ENCODE results near the gene DCUN1D3.
"Not testable (repeated sequence)": the region's sequence is repeated elsewhere in the genome, so short reads cannot be mapped to it uniquely, and the experiment has no call there.

The DCUN1D3 gene

DNA sequence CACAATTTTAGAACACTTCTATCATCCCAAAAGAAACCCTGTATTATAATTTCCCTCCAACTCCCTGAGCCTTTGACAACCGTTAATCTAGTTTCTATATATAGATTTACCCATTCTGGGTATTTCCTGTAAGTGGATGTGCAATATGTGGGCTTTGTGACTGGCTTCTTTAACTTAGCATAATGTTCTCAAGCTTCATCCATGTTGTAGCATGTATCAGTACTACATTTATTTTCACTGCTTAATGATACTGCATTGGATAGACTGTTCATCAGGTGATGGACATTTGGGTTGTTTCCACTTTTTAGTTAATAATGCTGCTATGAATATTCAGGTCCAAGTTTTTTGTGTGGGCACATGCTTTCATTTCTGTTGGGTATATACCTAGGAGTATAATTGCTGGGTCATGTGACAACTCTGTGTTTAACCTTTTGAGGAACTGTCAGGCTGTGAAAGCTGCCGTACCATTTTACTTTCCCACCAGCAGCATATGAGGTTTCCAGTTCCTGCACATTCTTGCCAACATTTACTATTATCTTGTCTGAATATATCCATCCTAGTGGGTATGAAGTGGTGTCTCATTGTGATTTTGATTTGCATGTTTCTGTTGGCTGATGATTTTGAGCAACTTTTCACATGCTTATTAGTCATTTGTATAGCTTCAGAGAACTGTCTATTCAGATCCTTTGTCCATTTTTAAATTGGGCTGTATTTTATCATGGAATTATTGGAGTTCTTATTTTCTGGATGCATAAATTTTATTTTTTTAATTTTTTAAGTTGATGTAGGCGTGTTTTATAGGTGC lies 77.4 kb downstream of the DCUN1D3 start:
- DNase-seq (ENCODE audit: low read depth): no peak

DNA sequence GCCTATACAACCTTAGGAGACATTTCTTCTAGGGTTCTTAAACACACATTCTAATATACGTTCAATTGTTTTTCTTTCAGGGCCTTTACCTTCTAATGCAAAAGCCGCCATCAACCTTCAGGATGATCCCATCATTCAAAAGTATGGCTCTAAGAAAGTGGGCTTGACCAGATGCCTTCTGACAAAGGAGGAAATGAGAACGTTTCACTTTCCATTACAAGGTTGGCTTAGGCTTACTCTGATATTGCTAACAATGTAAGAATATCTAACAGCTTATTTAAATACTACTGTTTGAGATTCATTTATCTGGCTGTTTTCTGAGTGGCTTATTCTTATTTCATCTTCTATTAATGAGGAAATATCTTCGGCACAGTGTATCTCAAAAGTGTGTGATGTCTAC lies 78.5 kb downstream of the DCUN1D3 start:
- no peak for DNase-seq (ENCODE audit: low read depth)

DNA sequence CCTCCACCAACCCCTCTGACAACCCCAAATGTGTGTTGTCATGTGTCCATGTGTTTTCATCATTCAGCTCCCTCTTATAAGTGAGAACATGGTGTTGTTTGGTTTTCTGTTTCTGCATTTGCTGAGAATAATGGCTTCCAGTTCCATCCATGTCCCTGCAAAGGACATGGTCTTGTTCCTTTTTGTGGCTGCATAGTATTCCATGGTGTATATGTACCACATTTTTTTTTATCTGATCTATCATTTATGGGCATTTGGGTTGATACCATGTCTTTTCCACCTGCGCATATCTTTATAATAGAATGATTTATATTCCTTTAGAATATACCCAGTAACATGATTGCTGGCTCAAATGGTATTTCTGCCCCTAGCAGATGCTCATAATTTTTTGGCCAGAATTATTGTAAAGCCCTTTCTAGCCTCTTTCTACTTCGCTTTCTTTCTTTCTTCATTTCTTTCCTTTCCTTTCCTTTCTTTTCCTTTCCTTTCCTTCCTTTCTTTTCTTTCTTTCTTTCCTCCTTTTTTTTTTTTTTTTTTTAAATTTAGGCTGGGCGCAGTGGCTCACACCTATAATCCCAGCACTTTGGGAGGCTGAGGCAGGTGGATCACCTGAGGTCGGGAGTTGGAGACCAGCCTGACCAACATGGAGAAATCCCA lies 81.1 kb downstream of the DCUN1D3 start:
- DNase-seq (ENCODE audit: low read depth): no peak

DNA sequence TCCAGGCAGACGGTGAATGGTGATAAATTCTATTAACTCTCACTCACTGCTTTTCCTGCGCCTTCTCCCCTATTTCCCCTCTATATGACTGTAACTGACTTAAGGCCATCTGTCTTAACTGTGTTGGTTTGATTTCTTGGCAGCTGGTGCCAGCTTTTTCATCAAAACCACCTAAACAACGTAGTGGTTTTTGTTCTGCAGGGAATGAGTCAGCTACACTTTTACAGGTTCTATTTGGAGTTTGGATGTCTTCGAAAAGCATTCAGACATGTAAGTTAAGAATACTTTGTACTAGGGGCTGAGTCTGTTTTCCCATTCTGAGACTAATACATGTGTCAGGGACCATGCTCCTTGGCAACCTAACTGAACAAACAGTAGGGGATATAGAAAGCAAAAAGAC lies 85.4 kb downstream of the DCUN1D3 start:
- no peak for DNase-seq (ENCODE audit: low read depth)

DNA sequence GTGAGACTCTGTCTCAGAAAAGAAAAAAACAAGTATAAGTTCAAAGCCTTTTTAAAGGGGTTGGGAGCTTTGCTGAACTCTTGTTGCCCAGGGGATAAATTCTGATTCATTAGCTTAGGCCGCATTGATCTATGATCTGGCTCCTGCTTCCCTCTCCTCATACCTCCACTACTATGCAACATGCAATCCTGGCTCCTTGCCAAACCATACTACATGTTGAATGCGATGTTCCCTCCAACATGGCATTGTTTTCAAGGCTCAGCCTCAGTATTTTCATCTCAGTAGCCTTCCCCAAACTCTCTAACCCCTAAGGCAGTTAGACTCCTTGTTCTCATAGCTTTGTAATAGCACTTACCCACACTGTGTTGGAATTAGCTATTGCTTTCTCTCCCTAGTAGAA lies 87.6 kb downstream of the DCUN1D3 start:
- no peak for DNase-seq (ENCODE audit: low read depth)

DNA sequence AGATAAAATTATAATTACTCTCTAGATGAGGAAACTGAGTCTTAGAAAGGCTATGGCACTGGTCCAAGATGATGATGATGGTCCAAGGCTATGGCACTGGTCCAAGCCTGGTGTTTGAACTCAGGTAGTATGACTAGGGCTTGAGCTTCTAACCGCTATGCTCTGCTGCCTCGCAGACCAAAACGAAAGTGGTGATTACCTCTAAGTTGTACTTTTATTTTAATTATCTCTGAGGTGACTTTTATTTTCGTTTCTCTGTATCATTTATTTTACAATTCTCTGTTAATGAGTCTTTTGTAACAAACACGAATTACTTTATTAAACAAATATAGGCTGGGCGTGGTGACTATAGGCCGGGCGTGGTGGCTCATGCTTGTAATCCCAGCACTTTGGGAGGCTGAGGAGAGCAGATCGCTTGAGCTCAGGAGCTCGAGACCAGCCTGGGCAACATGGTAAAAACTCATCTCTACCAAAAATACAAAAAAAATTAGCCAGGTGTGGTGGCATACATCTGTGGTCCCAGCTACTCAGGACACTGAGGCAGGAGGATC lies 88.2 kb downstream of the DCUN1D3 start:
- no peak for DNase-seq (ENCODE audit: low read depth)

DNA sequence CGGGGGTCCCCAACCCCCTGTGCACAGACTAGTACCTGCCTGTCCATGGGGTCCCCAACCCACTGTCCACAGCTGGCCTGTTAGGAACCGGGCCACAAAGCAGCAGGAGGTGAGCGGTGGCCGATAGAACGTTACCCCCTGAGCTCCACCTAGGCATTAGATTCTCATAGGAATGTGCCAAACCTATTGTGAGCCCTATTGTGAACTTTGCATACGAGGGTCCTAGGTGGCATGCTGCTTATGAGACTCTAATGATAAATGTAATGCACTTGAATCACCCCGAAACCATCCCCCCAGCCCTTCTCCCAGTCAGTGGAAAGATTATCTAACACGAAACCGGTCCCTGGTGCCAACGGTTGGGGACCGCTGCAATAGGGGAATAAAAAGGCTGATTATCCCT lies 92.3 kb downstream of the DCUN1D3 start:
- DNase-seq (ENCODE audit: low read depth): no peak

DNA sequence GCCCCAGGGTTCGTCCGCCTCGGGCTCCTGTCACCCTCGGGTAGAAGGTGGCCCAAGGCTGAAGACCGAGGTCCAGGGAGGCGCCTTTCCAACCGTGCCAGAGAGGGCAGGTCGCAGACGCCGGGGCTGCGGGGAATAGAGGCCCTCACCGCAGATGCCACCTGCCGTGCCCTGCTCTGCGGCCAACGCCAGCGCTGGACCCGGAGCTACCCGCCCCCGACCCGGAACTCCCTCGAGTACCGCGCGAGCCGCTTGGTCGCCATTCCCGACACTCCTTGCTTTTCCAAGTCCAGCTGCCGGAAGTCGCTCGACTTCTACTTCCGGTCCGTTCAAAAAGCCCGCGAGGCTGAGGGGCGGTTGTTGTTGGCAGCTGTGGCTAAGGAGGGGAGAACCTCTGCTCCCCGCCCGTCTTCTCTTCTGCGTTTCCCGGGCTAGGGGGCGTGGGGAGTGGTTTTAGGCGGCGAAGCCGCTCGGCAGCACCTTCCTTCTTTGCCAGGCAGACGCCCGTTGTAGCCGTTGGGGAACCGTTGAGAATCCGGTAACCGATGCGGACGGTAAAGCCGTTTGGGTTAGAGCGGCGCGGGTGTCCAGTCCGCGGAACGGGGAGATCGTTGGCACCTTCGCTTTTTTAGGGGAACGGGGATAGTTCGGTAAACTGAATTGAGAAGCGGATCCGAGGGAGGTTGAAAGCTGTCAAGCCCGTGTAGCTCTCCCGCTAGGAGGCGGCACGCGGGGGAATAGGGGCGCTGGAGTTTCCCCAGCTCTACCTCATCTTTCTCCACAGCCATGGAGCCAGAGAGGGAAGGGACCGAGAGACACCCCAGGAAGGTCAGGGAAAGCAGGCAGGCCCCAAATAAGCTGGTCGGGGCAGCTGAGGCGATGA lies 93.7 kb downstream of the DCUN1D3 start, which contains the start of the genes ERI2 and REXO5:
TSS of gene ERI2 (minus strand) at position 305 of the 883 bp plus-strand sequence. CDS start at position 263, 42 bp downstream.
TSS of gene REXO5 (plus strand) at position 360 of the 883 bp plus-strand sequence. CDS start at position 787, 427 bp downstream.
- DNase-seq (ENCODE audit: low read depth): peak; percentile 44

DNA sequence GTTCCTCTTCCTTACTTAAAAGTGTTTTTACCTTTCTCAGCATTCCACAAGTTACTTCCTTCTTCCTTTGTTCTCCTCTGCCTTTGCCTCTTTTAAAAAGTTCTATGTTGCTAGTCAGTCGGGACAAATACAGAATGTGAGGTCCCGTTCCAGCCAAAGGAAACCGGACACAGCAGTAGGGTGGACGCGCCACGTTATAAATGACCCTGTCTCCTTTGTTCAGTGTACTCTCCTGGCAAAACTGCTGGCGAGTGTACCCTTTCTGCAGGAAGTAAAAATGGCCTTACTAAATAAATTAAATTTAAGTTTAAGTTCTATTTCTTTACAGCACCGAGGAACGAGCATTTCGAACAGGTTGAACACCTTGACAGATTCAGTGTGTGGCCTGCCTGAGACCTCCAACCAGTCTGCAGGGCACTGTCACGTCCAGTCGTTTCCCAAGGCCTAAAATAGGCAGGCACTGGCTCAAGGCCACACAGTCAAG lies 94.4 kb downstream of the DCUN1D3 start:
- DNase-seq (ENCODE audit: low read depth): not testable (repeated sequence)

Data from stimulated activated CD8-positive, alpha-beta memory T cell treated with anti-CD3 and anti-CD28 coated beads, Interleukin-12 subunit alpha, Interleukin-12 subunit beta, amount 100 ng/mL, for 1 hour (primary cell).